ENCODE measurements around the gene TNFRSF14.
A peak's percentile ranks its signal among the peaks of the same experiment; 100 is the strongest.

TNFRSF14 gene

DNA sequence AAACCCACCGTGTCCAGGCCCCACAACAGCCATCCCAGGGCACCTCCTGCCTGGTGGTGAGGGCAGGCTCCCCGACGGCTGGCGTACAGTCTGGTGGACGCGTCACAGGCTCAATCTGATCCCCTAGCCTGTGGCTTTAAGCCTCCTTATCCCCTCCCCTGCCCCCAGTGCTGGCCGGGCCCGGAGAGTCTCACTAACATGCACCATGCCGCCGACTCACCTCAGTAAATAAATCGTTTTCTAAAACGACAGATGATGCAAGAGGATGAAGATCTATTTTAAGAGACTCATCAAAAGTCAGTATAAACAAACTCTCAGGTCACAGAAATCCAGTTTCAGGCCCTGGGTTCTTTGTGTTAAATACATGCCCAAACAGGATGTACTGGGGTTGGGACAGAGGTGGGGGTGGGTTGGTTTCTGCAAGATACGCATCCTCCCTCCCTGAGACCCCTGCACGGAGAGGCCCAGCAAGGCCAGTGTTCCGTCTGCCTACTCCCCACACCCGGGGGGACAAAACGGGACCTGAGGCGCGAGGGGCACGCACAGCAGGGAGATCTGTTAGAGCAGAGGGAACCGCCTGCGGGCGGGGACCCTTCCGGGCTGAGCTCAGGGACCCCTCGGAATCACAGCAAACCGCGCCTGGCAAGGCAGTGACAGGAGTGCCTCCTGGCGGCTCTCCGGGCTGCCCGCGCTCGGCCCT lies 32.8 kb upstream of the TNFRSF14 start:
- DNase-seq (ENCODE audit: low read depth in 2 of 2), result no peak

GRCh38 chr1:2523891-2524609 lies 32.1 kb upstream of the TNFRSF14 start:
- no peak for DNase-seq (ENCODE audit: low read depth in 2 of 2)

- no peak for DNase-seq (ENCODE audit: low read depth in 2 of 2)
These were observed 30.6 kb upstream of the TNFRSF14 start for GRCh38 chr1:2525572-2525919.

GRCh38 chr1:2525920-2526823 lies 30.0 kb upstream of the TNFRSF14 start, which contains the start of gene PANK4:
Gene PANK4 (minus strand): TSS chr1:2526596. CDS start chr1:2526587, 9 bp downstream.
- DNase-seq (ENCODE audit: low read depth in 2 of 2), result peak; percentile 76 to 78

DNA sequence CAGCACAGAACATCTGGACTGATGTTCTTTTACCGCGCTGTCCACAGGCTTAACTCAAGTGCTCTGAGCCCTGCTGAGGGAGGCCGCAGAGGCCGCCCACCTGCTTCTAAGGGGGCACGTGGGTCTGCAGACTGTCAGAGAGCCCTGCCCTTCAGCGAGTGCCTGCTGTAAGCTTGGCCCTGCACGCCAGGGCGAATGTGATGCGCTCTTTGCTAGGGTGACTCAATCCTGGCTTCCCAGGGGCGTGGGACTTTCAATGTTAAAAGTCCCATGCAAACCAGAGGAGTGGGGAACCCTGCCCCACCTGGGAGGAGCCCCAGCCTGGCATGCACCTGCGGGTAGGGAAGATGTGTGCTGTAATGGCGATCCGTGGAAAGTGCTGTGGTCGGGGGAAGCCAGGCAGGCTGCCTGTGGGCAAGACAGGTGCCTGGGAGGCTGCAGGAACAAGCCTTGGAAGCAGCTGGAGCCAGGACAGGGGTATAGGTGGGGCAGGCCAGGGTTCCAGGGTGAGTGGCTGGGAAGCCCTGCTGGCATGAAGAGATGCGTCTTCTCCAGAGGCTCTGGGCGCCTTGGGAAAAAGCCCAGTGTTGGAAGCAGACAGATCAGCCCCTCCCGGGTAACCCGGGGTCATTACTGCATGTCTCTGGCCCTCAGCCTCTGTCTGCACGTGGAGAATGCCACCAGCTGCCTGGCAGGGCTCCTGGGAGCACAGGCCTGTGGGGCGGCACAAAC lies 29.2 kb upstream of the TNFRSF14 start:
- no peak for DNase-seq (ENCODE audit: low read depth in 2 of 2)

DNA sequence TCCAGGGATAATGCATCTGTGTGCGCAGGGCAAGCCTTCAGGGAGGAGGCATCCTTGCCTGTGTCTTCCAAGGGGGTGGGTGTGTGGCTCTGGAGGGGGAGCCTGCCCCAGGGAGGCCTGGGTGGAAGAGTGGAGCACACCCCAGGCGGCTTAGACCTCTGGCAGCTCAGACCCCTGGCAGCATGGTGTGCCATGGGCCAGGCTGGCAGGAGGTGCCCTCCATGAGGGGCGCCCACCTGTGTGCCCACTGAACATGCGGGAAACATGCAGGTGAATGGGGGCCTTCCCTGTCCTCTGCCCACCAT lies 28.7 kb upstream of the TNFRSF14 start:
- no peak for DNase-seq (ENCODE audit: low read depth in 2 of 2)

DNA sequence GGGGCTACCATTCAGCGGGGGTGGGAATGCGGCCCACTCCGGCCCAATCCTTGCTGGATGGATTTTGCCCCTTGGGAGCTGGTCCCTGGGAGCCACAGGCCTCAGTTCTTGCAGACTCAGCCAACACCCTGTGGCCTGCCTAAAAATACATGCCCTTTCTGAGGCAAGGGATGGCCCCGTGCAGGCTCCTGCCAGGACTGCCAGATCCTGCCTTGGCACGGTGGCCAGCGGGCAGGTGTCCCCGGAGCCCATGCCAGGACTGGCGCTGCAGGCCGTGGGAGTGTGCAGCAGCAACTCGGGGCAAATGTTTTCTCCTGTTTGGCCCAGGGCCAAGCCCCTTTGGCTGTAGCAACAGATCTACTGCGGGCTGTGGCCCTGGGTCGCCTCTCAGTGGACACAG lies 28.2 kb upstream of the TNFRSF14 start:
- DNase-seq (ENCODE audit: low read depth in 2 of 2), result no peak

DNA sequence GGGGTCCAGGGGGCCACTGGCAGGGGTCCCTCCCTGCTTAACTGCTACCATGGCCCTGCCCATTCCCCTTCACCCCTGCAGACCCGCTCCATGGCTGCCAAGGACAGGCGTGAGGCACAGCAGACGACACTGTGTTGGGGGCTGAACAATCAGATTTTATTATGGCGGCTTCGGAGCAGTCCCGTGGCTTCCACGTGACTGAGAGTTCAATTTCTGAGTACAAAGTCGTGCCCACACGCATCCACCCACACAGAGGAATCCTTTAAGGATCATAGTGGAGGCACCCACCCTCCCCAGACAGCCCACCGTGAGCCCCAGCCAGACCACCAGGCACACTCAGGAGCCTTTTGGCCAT lies 27.6 kb upstream of the TNFRSF14 start:
- no peak for DNase-seq (ENCODE audit: low read depth in 2 of 2)

- no peak for DNase-seq (ENCODE audit: low read depth in 2 of 2)
These were observed 27.0 kb upstream of the TNFRSF14 start for GRCh38 chr1:2528966-2529783.

GRCh38 chr1:2529784-2530512 lies 26.2 kb upstream of the TNFRSF14 start, which contains the start of gene HES5:
Gene HES5 (minus strand): TSS chr1:2530263. CDS start chr1:2530164, 99 bp downstream.
- no peak for DNase-seq (ENCODE audit: low read depth in 2 of 2)

DNA sequence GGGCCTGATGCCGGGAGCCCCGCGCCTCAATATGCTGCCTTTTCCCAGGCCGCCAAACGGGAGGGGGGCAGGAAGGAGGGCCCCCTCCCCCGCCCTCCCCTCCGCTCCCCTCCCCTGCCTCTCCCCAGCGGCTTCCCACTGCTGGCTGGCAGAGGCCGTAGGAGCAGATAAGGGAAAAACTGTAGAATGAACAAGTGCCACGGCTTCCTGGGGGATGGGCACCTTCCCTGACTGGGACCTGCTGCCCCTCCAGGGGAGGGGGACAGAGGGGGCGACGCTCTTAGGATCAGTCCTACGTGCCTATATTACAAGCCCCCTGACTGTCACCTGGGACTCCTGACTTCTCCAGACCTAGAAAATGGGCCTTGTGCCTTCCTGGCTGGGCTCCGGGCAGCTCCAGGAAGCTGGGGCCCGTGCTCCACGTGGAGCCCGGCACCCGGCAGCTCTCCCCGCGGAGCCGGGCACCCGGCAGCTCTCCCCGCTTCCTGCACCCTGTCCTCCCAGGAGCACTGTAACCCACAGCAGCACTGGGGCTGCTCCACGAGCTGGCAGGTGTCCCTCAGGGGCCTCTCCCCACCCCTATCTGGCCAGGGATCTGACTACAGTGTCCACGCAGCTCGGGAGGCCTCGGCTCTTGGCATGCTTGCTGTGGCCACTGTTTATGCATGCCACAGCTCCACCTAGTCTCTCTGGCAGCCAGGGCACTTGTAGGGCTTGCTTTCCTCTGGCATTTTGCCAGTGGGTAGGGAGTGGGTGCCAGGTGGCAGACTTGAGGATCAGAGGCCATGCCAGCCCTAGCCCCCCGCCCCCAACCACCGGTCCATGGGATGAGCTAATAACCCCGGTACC lies 25.4 kb upstream of the TNFRSF14 start:
- no peak for DNase-seq (ENCODE audit: low read depth in 2 of 2)

- DNase-seq (ENCODE audit: low read depth in 2 of 2), result no peak
These were observed 23.5 kb upstream of the TNFRSF14 start for GRCh38 chr1:2532485-2533160.

DNA sequence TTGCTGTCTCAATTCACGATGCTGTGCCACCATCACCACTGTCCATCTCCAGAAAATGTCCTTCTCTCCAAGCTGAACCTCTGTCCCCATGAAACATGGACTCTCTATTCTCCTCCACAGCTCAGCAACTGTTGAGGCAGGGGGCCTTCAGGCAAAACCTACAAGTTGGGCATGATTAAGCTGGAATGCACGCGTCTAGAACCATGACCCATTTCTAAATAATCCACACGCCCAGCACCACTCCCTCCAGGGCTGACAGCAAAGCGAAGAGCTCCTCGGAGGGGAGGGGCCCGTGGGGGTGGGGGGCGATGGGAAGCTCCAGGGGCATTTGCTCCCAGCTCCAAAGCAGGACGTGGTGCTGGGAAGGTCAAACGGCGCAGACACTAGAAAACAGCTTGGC lies 22.8 kb upstream of the TNFRSF14 start:
- DNase-seq (ENCODE audit: low read depth in 2 of 2), result no peak

DNA sequence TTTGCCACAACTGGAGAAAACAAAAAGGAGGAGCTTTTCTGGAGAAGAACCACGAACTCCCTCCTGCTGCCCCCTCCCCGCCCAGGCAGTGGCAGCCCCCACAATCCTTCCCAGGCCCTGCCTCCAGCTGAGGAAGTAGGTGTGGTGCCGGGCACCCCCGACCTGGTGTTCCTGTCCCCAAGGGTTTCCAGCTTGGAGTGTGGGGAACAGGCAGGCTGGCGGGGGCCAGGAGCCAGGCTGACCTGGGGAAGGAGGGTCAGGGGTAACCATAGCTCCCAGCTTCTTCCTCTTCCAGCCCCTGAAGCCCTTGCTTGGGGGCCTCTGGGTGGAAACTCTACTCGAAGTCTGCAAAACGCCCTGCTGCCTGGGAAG lies 21.9 kb upstream of the TNFRSF14 start:
- DNase-seq (ENCODE audit: low read depth in 2 of 2), result no peak

- no peak for DNase-seq (ENCODE audit: low read depth in 2 of 2)
These were observed 21.3 kb upstream of the TNFRSF14 start for GRCh38 chr1:2534687-2535441.

- DNase-seq (ENCODE audit: low read depth in 2 of 2), result no peak
These were observed 20.7 kb upstream of the TNFRSF14 start for GRCh38 chr1:2535455-2535854.

- DNase-seq (ENCODE audit: low read depth in 2 of 2), result no peak
These were observed 20.2 kb upstream of the TNFRSF14 start for GRCh38 chr1:2535981-2536380.

GRCh38 chr1:2537784-2538115 lies 18.4 kb upstream of the TNFRSF14 start:
- DNase-seq (ENCODE audit: low read depth in 2 of 2), result no peak

Measured in fibroblast of skin of left quadriceps (primary cell).